Neuronal stem cell (in vitro differentiated cells): ENCODE results near the gene KPNB1.

Source experiments
- DNase-seq: peaks from one replicate; pipeline ENCODE4 v3.0.0-alpha.2; 2013; ENCODE audit warnings: low spot score
- H2AFZ ChIP-seq: one replicate; pipeline ENCODE4 v1.6.1; 2013; ENCODE audit warnings: mild to moderate bottlenecking, low read length, inconsistent platforms
- H2AK5ac ChIP-seq: 2 replicates; pipeline ENCODE4 v1.6.1; 2013; ENCODE audit warnings: low read depth, mild to moderate bottlenecking, inconsistent platforms, low read length, moderate library complexity, mixed read lengths
- H2BK120ac ChIP-seq: 2 replicates; pipeline ENCODE4 v1.6.1; 2013; ENCODE audit warnings: low read depth, mild to moderate bottlenecking, inconsistent platforms, low read length, moderate library complexity, mixed read lengths
- H2BK12ac ChIP-seq: one replicate; pipeline ENCODE4 v1.6.1; 2013; ENCODE audit warnings: low read length, inconsistent platforms
- H2BK15ac ChIP-seq: 2 replicates; pipeline ENCODE4 v1.6.1; 2013; ENCODE audit warnings: mild to moderate bottlenecking, low read length, inconsistent platforms, mixed read lengths
- H2BK5ac ChIP-seq: one replicate; pipeline ENCODE4 v1.6.1; 2013; ENCODE audit warnings: inconsistent platforms, mild to moderate bottlenecking, low read length, moderate library complexity
- H3K14ac ChIP-seq: one replicate; pipeline ENCODE4 v1.6.1; 2013; ENCODE audit warnings: low read length, inconsistent platforms
- H3K18ac ChIP-seq: 2 replicates; pipeline ENCODE4 v1.6.1; 2013; ENCODE audit warnings: low read length, inconsistent platforms
- H3K23ac ChIP-seq: 2 replicates; pipeline ENCODE4 v1.6.1; 2013; ENCODE audit warnings: low read depth, mild to moderate bottlenecking, mixed read lengths, low read length, inconsistent platforms; ENCODE audit not compliant: poor library complexity
- H3K27ac ChIP-seq: replicated peaks from 3 replicates; pipeline ENCODE4 v1.5.1; 2013; ENCODE audit warnings: low read length, inconsistent platforms
- H3K27me3 ChIP-seq, 3 experiments: 2 replicates each; pipeline ENCODE4 v1.6.1; 2013; ENCODE audit warnings: low read length in 3 of 3, mild to moderate bottlenecking in 2 of 3, inconsistent platforms in 1 of 3, low read depth in 1 of 3, mixed read lengths in 1 of 3, moderate library complexity in 1 of 3; ENCODE audit not compliant: control insufficient read depth in 3 of 3, insufficient read depth in 3 of 3
- H3K36me3 ChIP-seq, 2 donors: replicated peaks in 1 of 2; 2 replicates each; pipeline ENCODE4 v1.6.1; 2013; ENCODE audit warnings: low read length in 2 of 2; ENCODE audit not compliant: control insufficient read depth in 2 of 2, insufficient read depth in 2 of 2
- H3K4ac ChIP-seq: 2 replicates; pipeline ENCODE4 v1.6.1; 2013; ENCODE audit warnings: inconsistent platforms, mild to moderate bottlenecking, low read length, moderate library complexity
- H3K4me1 ChIP-seq, 2 donors: 1 replicate in 1 of 2; 2 replicates in 1 of 2; pipeline ENCODE4 v1.6.1; 2013; ENCODE audit warnings: low read length in 2 of 2, low read depth in 1 of 2; ENCODE audit not compliant: control insufficient read depth in 2 of 2, insufficient read depth in 1 of 2
- H3K4me2 ChIP-seq: one replicate; pipeline ENCODE4 v1.6.1; 2013; ENCODE audit warnings: mild to moderate bottlenecking, low read length, inconsistent platforms; ENCODE audit not compliant: insufficient read depth, poor library complexity, severe bottlenecking
- H3K4me3 ChIP-seq, 2 donors: 2 replicates each; pipeline ENCODE4 v1.5.1; 2013; ENCODE audit warnings: low read length in 2 of 2, mild to moderate bottlenecking in 2 of 2, inconsistent platforms in 1 of 2, moderate library complexity in 1 of 2
- H3K79me1 ChIP-seq: one replicate; pipeline ENCODE4 v1.6.1; 2013; ENCODE audit warnings: low read depth, mild to moderate bottlenecking, inconsistent platforms, low read length, moderate library complexity
- H3K9ac ChIP-seq: one replicate; pipeline ENCODE4 v1.6.1; 2013; ENCODE audit warnings: mild to moderate bottlenecking, low read depth, low read length, inconsistent platforms; ENCODE audit not compliant: poor library complexity
- H3K9me3 ChIP-seq, 2 donors: replicated peaks in 1 of 2; 2 replicates each; pipeline versions ENCODE3 to v1.6.1; 2013; ENCODE audit warnings: low read length in 2 of 2, mild to moderate bottlenecking in 2 of 2, inconsistent platforms in 1 of 2, low read depth in 1 of 2, mixed read lengths in 1 of 2, moderate library complexity in 1 of 2; ENCODE audit not compliant: control insufficient read depth in 2 of 2, insufficient read depth in 1 of 2
- H4K8ac ChIP-seq: one replicate; pipeline ENCODE4 v1.6.1; 2013; ENCODE audit warnings: low read depth, mild to moderate bottlenecking, inconsistent platforms, low read length, moderate library complexity
- H4K91ac ChIP-seq: one replicate; pipeline ENCODE4 v1.6.1; 2013; ENCODE audit warnings: low read length, low read depth, mild to moderate bottlenecking, inconsistent platforms; ENCODE audit not compliant: poor library complexity
- WGBS, 2 donors: extraction: QIAGEN DNeasy Blood & Tissue Kit; methylation state at CpG; one replicate each; pipeline ENCODE4 v1.1.7; 2013; ENCODE audit warnings: missing lambda C conversion rate in 2 of 2, mixed read lengths in 1 of 2; ENCODE audit not compliant: insufficient read length in 2 of 2, insufficient replicate concordance in 1 of 2; ENCODE audit errors: extremely low coverage in 2 of 2; 5-methylcytosine and 5-hydroxymethylcytosine counted together

The KPNB1 gene

GRCh38 chr17:47686664-47687327 is 37.1 kb downstream of the KPNB1 start:
- H3K36me3 ChIP-seq = peaks cover 16 to 57% of the 10 kb centered on the region in 2 donors
- H3K27ac ChIP-seq = no peak overlapping the region
- H3K27me3 ChIP-seq = peaks cover 0 to 1% (median 0%) of the 10 kb centered on the region in 3 experiments
- H2BK5ac ChIP-seq = no peak overlapping the region
- no peak overlapping the region for H2AK5ac ChIP-seq
- peaks cover 0 to 9% of the 10 kb centered on the region in 2 donors for H3K4me1 ChIP-seq
- no peak for DNase-seq
- H2BK120ac ChIP-seq = no peak overlapping the region
- no peaks in the 10 kb centered on the region for H3K79me1 ChIP-seq
- no peak overlapping the region for H2AFZ ChIP-seq
- no peak overlapping the region for H4K8ac ChIP-seq
- no peak overlapping the region for H3K4me2 ChIP-seq
- H3K18ac ChIP-seq = no peak overlapping the region
- H3K4ac ChIP-seq = no peak overlapping the region
- H2BK15ac ChIP-seq = no peak overlapping the region
- no CpG with 5 or more reads among the region's 7 CpGs for WGBS, 2 donors
- H3K23ac ChIP-seq = no peak overlapping the region
- H3K9me3 ChIP-seq = no peaks in the 10 kb centered on the region
- no peak overlapping the region for H3K4me3 ChIP-seq
- H4K91ac ChIP-seq = no peak overlapping the region
- H3K14ac ChIP-seq = no peak overlapping the region
- no peak overlapping the region for H2BK12ac ChIP-seq
- no peak overlapping the region for H3K9ac ChIP-seq

GRCh38 chr17:47687328-47687690 is 37.6 kb downstream of the KPNB1 start:
- DNase-seq = no peak
- H3K27ac ChIP-seq = peak overlapping the region; percentile 51
- peaks cover 11 to 52% of the 10 kb centered on the region in 2 donors for H3K36me3 ChIP-seq
- no peak overlapping the region for H2BK5ac ChIP-seq
- no peak overlapping the region for H4K91ac ChIP-seq
- H3K9ac ChIP-seq = no peak overlapping the region
- H3K14ac ChIP-seq = no peak overlapping the region
- H3K23ac ChIP-seq = no peak overlapping the region
- no peak overlapping the region for H3K4me3 ChIP-seq
- no peaks in the 10 kb centered on the region for H3K79me1 ChIP-seq
- H2BK120ac ChIP-seq = no peak overlapping the region
- H3K4me1 ChIP-seq = peaks cover under 1 to 10% of the 10 kb centered on the region in 2 donors
- H4K8ac ChIP-seq = no peak overlapping the region
- H2AK5ac ChIP-seq = no peak overlapping the region
- no peak overlapping the region for H2BK12ac ChIP-seq
- H3K27me3 ChIP-seq = peaks cover 0 to 1% (median 0%) of the 10 kb centered on the region in 3 experiments
- H3K9me3 ChIP-seq = no peaks in the 10 kb centered on the region
- H3K18ac ChIP-seq = no peak overlapping the region
- H3K4me2 ChIP-seq = no peak overlapping the region
- no peak overlapping the region for H3K4ac ChIP-seq
- H2AFZ ChIP-seq = no peak overlapping the region
- H2BK15ac ChIP-seq = no peak overlapping the region

- no peak for DNase-seq
- H3K14ac ChIP-seq = no peak overlapping the region
- H3K27me3 ChIP-seq = peaks cover 0 to 1% (median 0%) of the 10 kb centered on the region in 3 experiments
- no peaks in the 10 kb centered on the region for H3K9me3 ChIP-seq
- no peak overlapping the region for H2BK5ac ChIP-seq
- no peak overlapping the region for H3K23ac ChIP-seq
- H3K79me1 ChIP-seq = no peaks in the 10 kb centered on the region
- no peak overlapping the region for H3K4ac ChIP-seq
- H2AFZ ChIP-seq = no peak overlapping the region
- no peak overlapping the region for H3K4me3 ChIP-seq
- H3K36me3 ChIP-seq = peaks cover 7 to 47% of the 10 kb centered on the region in 2 donors
- no peak overlapping the region for H2AK5ac ChIP-seq
- no peak overlapping the region for H2BK15ac ChIP-seq
- H3K4me2 ChIP-seq = no peak overlapping the region
- no peak overlapping the region for H4K8ac ChIP-seq
- peak overlapping the region; percentile 68 for H3K27ac ChIP-seq
- H3K18ac ChIP-seq = no peak overlapping the region
- H3K4me1 ChIP-seq = peaks cover 3 to 15% of the 10 kb centered on the region in 2 donors
- WGBS, 2 donors = no CpG with 5 or more reads among the region's 1 CpG
- no peak overlapping the region for H3K9ac ChIP-seq
- H4K91ac ChIP-seq = no peak overlapping the region
- no peak overlapping the region for H2BK12ac ChIP-seq
- no peak overlapping the region for H2BK120ac ChIP-seq
Measured at GRCh38 chr17:47687748-47688147, 38.0 kb downstream of the KPNB1 start.

- DNase-seq = no peak
- Histone ChIP-seq H3K27ac (no peak overlapping the region), H2AFZ (no peak overlapping the region), H3K23ac (no peak overlapping the region), H2BK12ac (no peak overlapping the region), H3K27me3 (peaks cover 0 to 1% (median 0%) of the 10 kb centered on the region in 3 experiments), H2BK5ac (no peak overlapping the region), H3K4me3 (no peak overlapping the region), H3K9me3 (no peaks in the 10 kb centered on the region), H2BK15ac (no peak overlapping the region), H3K18ac (no peak overlapping the region), H3K9ac (no peak overlapping the region), H3K79me1 (peaks cover 4% of the 10 kb centered on the region), H4K8ac (no peak overlapping the region), H3K36me3 (peaks cover 2 to 24% of the 10 kb centered on the region in 2 donors), H3K4me1 (peaks cover 13 to 24% of the 10 kb centered on the region in 2 donors), H3K14ac (no peak overlapping the region), H4K91ac (no peak overlapping the region), H2AK5ac (peak overlapping the region; percentile 51), H3K4me2 (no peak overlapping the region), H3K4ac (no peak overlapping the region), H2BK120ac (no peak overlapping the region)
- WGBS, 2 donors = no CpG with 5 or more reads among the region's 3 CpGs
Measured at GRCh38 chr17:47690121-47690520, 40.4 kb downstream of the KPNB1 start.
